ENCODE results near the gene HP.

The HP gene

DNA sequence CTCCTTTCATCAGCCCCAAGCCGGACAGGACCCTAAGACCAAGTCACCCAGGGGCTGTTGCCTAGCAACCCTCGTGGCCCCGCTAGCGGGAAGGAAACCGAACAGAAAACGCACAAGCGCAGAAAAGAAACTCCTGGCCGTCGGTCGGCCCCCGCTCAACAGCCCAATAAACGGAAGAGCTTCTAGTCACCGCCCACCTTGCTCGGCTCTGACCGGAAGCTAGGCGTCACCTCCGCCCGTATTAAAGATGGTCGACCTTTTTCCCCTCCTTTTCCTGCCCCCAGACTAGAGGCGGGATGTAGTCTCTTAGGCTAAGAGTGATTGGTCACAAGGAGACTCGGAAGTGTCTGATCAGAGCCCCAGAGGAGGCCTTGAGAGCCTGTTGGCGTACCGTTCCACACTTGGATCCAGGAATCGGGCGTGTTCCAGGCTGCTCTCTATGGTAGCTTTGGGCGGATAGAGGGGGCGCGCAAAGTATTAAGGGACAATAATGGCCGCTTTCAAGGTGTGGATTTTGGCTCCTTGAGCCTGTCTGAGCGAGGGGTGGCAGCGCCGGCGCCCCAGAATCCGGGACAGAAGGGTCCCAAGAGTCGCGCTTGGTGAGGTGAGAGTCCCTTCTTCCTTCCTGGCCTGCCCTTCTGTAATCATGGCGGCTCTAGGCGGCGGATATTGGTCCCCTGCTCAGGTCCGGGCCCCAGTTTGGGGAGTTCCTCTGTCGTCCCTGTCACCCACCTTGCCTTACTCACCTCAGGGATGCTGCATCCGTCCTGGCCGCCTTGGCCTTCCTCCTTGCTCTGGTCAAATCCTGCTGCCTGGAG is 39.4 kb downstream of the HP start, which contains the start of the genes DHX38 and TXNL4B:
TSS of gene DHX38 (plus strand) at position 400 of the 818 bp plus-strand sequence. CDS start 2,311 bp downstream, outside the sequence.
TSS of gene TXNL4B (minus strand) at position 173 of the 818 bp plus-strand sequence. CDS start 2,871 bp downstream, outside the sequence.
- Histone ChIP-seq H3K27me3 (no peaks in the 10 kb centered on the region), H3K4me1 (peaks cover 0 to 40% (median 26%) of the 10 kb centered on the region in 4 donors), H3K27ac (peak within 1 kb of the TSS; percentile 86 to 88), H3K36me3 (peaks cover 38 to 47% (median 47%) of the 10 kb centered on the region in 3 donors), H3K4me3 (peak within 1 kb of the TSS; percentile 67 to 68), H3K9me3 (no peaks in the 10 kb centered on the region)
- TF ChIP-seq, protein P1, sequence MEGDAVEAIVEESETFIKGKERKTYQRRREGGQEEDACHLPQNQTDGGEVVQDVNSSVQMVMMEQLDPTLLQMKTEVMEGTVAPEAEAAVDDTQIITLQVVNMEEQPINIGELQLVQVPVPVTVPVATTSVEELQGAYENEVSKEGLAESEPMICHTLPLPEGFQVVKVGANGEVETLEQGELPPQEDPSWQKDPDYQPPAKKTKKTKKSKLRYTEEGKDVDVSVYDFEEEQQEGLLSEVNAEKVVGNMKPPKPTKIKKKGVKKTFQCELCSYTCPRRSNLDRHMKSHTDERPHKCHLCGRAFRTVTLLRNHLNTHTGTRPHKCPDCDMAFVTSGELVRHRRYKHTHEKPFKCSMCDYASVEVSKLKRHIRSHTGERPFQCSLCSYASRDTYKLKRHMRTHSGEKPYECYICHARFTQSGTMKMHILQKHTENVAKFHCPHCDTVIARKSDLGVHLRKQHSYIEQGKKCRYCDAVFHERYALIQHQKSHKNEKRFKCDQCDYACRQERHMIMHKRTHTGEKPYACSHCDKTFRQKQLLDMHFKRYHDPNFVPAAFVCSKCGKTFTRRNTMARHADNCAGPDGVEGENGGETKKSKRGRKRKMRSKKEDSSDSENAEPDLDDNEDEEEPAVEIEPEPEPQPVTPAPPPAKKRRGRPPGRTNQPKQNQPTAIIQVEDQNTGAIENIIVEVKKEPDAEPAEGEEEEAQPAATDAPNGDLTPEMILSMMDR (IDR thresholded peaks at IDR 0.05) = peak in 1 of 2 experiments; percentile 7
- DNase-seq = peak; percentile 95 to 97
- intact Hi-C loops (cut with DNase I; ENCODE audit: low total_unique reads) = no loop called here

- peaks cover 0 to 40% (median 26%) of the 10 kb centered on the region in 4 donors for H3K4me1 ChIP-seq
- no peaks in the 10 kb centered on the region for H3K9me3 ChIP-seq
- peak overlapping the region; percentile 86 to 88 for H3K27ac ChIP-seq
- no peaks in the 10 kb centered on the region for H3K27me3 ChIP-seq
- DNase-seq = no peak
- H3K36me3 ChIP-seq = peaks cover 38 to 47% (median 47%) of the 10 kb centered on the region in 3 donors
- H3K4me3 ChIP-seq = peak overlapping the region; percentile 67 to 68
- TF ChIP-seq, protein P1 (IDR thresholded peaks at IDR 0.05) = no peak
- intact Hi-C loops (cut with DNase I; ENCODE audit: low total_unique reads) = no loop called here
Observed at GRCh38 chr16:72094266-72094610, 39.9 kb downstream of the HP start.

- no peak overlapping the region for H3K27ac ChIP-seq
- no peak overlapping the region for H3K4me3 ChIP-seq
- H3K27me3 ChIP-seq = no peaks in the 10 kb centered on the region
- intact Hi-C loops (cut with DNase I; ENCODE audit: low total_unique reads) = loop anchor here (5.0 kb wide), 1 partner anchor 87 kb away; no protein-coding TSS in a partner anchor
- H3K4me1 ChIP-seq = peaks cover 0 to 21% (median 12%) of the 10 kb centered on the region in 4 donors
- TF ChIP-seq, protein P1 (IDR thresholded peaks at IDR 0.05) = no peak
- H3K36me3 ChIP-seq = peaks cover 73 to 81% (median 80%) of the 10 kb centered on the region in 3 donors
- no peak for DNase-seq
- no peaks in the 10 kb centered on the region for H3K9me3 ChIP-seq
Observed at GRCh38 chr16:72098936-72099335, 44.6 kb downstream of the HP start.

GRCh38 chr16:72099377-72099818 is 45.1 kb downstream of the HP start:
- peaks cover 77 to 85% (median 85%) of the 10 kb centered on the region in 3 donors for H3K36me3 ChIP-seq
- TF ChIP-seq, protein P1 (IDR thresholded peaks at IDR 0.05) = peak; percentile 41 to 56
- intact Hi-C loops (cut with DNase I; ENCODE audit: low total_unique reads) = loop anchor here (5.0 kb wide), 1 partner anchor 87 kb away; no protein-coding TSS in a partner anchor
- no peak overlapping the region for H3K27ac ChIP-seq
- H3K9me3 ChIP-seq = no peaks in the 10 kb centered on the region
- H3K4me3 ChIP-seq = no peak overlapping the region
- DNase-seq = no peak
- peaks cover 0 to 18% (median 10%) of the 10 kb centered on the region in 4 donors for H3K4me1 ChIP-seq
- no peaks in the 10 kb centered on the region for H3K27me3 ChIP-seq

GRCh38 chr16:72101195-72101594 is 46.9 kb downstream of the HP start:
- intact Hi-C loops (cut with DNase I; ENCODE audit: low total_unique reads) = no loop called here
- peaks cover 93 to 100% (median 100%) of the 10 kb centered on the region in 3 donors for H3K36me3 ChIP-seq
- no peaks in the 10 kb centered on the region for H3K9me3 ChIP-seq
- H3K4me1 ChIP-seq = no peaks in the 10 kb centered on the region
- H3K27ac ChIP-seq = no peak overlapping the region
- H3K27me3 ChIP-seq = no peaks in the 10 kb centered on the region
- DNase-seq = no peak
- H3K4me3 ChIP-seq = no peak overlapping the region
- TF ChIP-seq, protein P1 (IDR thresholded peaks at IDR 0.05) = no peak
